H9 (cell line): ENCODE data around the gene ECHS1. TPM values are rescaled to one million over a fixed set of nuclear protein-coding genes. Genes with fewer than 3 reads are reported as not detected.
A peak's percentile ranks its signal among the peaks of the same experiment; 100 is the strongest.

Experiments
- DNase-seq: peaks from one replicate; pipeline ENCODE4 v3.0.0-alpha.2; 2017
- H2AFZ ChIP-seq: one replicate; pipeline ENCODE4 v1.6.1; 2013; ENCODE audit warnings: mild to moderate bottlenecking, low read length, control low read depth, moderate library complexity
- H2AK5ac ChIP-seq: 2 replicates; pipeline ENCODE4 v1.6.1; 2013; ENCODE audit warnings: low read length, control low read depth, mixed read lengths; ENCODE audit not compliant: insufficient read length
- H2BK120ac ChIP-seq: one replicate; pipeline ENCODE4 v1.6.1; 2013; ENCODE audit warnings: low read depth, mild to moderate bottlenecking, low read length, control low read depth, inconsistent platforms; ENCODE audit not compliant: poor library complexity, severe bottlenecking
- H2BK12ac ChIP-seq: 2 replicates; pipeline ENCODE4 v1.6.1; 2013; ENCODE audit warnings: low read length, control low read depth, mixed read lengths, low read depth; ENCODE audit not compliant: insufficient read length
- H2BK15ac ChIP-seq: 2 replicates; pipeline ENCODE4 v1.6.1; 2013; ENCODE audit warnings: low read depth, low read length, control low read depth
- H2BK20ac ChIP-seq: one replicate; pipeline ENCODE4 v1.6.1; 2013; ENCODE audit warnings: low read depth, mild to moderate bottlenecking, low read length, control low read depth, inconsistent platforms; ENCODE audit not compliant: poor library complexity, severe bottlenecking
- H2BK5ac ChIP-seq: 2 replicates; pipeline ENCODE4 v1.6.1; 2013; ENCODE audit warnings: low read length, control low read depth, mixed read lengths; ENCODE audit not compliant: insufficient read length
- H3K14ac ChIP-seq: 2 replicates; pipeline ENCODE4 v1.6.1; 2013; ENCODE audit warnings: low read length, control low read depth; ENCODE audit not compliant: insufficient read depth
- H3K18ac ChIP-seq: 2 replicates; pipeline ENCODE4 v1.6.1; 2013; ENCODE audit warnings: low read depth, mild to moderate bottlenecking, mixed read lengths, low read length, control low read depth; ENCODE audit not compliant: insufficient read length
- H3K23ac ChIP-seq: 2 replicates; pipeline ENCODE4 v1.6.1; 2013; ENCODE audit warnings: low read length, control low read depth, mixed read lengths, low read depth; ENCODE audit not compliant: insufficient read length
- H3K23me2 ChIP-seq: 2 replicates; pipeline ENCODE4 v1.6.1; 2013; ENCODE audit warnings: low read depth, mild to moderate bottlenecking, mixed read lengths, low read length, control low read depth; ENCODE audit not compliant: insufficient read length, poor library complexity, severe bottlenecking
- H3K27ac ChIP-seq: 2 replicates; pipeline ENCODE4 v1.5.1; 2013; ENCODE audit warnings: low read length, control low read depth, mixed read lengths, low read depth; ENCODE audit not compliant: insufficient read length
- H3K27me3 ChIP-seq: 2 replicates; pipeline ENCODE4 v1.6.1; 2013; ENCODE audit warnings: low read length, control low read depth, inconsistent platforms; ENCODE audit not compliant: insufficient read depth
- H3K4ac ChIP-seq: 2 replicates; pipeline ENCODE4 v1.6.1; 2013; ENCODE audit warnings: low read depth, mild to moderate bottlenecking, control low read depth, inconsistent platforms, low read length, moderate library complexity
- H3K4me1 ChIP-seq: 2 replicates; pipeline ENCODE4 v1.6.1; 2013; ENCODE audit warnings: low read length, control low read depth, inconsistent platforms; ENCODE audit not compliant: insufficient read depth
- H3K4me2 ChIP-seq: 2 replicates; pipeline ENCODE4 v1.6.1; 2013; ENCODE audit warnings: low read length, control low read depth, mixed read lengths; ENCODE audit not compliant: insufficient read length, insufficient read depth
- H3K56ac ChIP-seq: 2 replicates; pipeline ENCODE4 v1.6.1; 2013; ENCODE audit warnings: low read depth, mild to moderate bottlenecking, mixed read lengths, low read length, control low read depth; ENCODE audit not compliant: insufficient read length
- H3K79me1 ChIP-seq: 2 replicates; pipeline ENCODE4 v1.6.1; 2013; ENCODE audit warnings: low read depth, mild to moderate bottlenecking, moderate library complexity, low read length, control low read depth, inconsistent platforms; ENCODE audit not compliant: insufficient read depth, poor library complexity, severe bottlenecking
- H3K79me2 ChIP-seq: 2 replicates; pipeline ENCODE4 v1.6.1; 2013; ENCODE audit warnings: low read length, control low read depth, inconsistent platforms; ENCODE audit not compliant: insufficient read depth
- H3K9ac ChIP-seq: 2 replicates; pipeline ENCODE4 v1.6.1; 2013; ENCODE audit warnings: low read length, control low read depth, mixed read lengths; ENCODE audit not compliant: insufficient read length; ENCODE audit errors: extremely low read depth
- H3K9me3 ChIP-seq: one replicate; pipeline ENCODE4 v1.6.1; 2013; ENCODE audit warnings: low read depth, low read length, inconsistent platforms; ENCODE audit not compliant: control insufficient read depth
- H3T11ph ChIP-seq: one replicate; pipeline ENCODE4 v1.6.1; 2013; ENCODE audit warnings: mild to moderate bottlenecking, low read length, control low read depth, inconsistent platforms
- H4K20me1 ChIP-seq: one replicate; pipeline ENCODE4 v1.6.1; 2013; ENCODE audit not compliant: control insufficient read depth, insufficient read length, insufficient read depth
- H4K5ac ChIP-seq: 2 replicates; pipeline ENCODE4 v1.6.1; 2013; ENCODE audit warnings: low read depth, mild to moderate bottlenecking, mixed read lengths, low read length, control low read depth; ENCODE audit not compliant: insufficient read length
- H4K8ac ChIP-seq: replicated peaks from 2 replicates; pipeline ENCODE4 v1.6.1; 2013; ENCODE audit warnings: low read length, control low read depth, mixed read lengths, low read depth; ENCODE audit not compliant: insufficient read length
- H4K91ac ChIP-seq: 2 replicates; pipeline ENCODE4 v1.6.1; 2013; ENCODE audit warnings: low read depth, mild to moderate bottlenecking, moderate library complexity, mixed read lengths, low read length, control low read depth; ENCODE audit not compliant: insufficient read length
- H3K27ac Mint-ChIP-seq, 3 experiments: 2 replicates in 2 of 3; 3 replicates in 1 of 3; pipeline ENCODE4 v1.8.0; 2020 to 2021; ENCODE audit warnings: mixed read lengths in 3 of 3, mild to moderate bottlenecking in 1 of 3, moderate library complexity in 1 of 3
- H3K27me3 Mint-ChIP-seq: 2 replicates; pipeline ENCODE4 v1.8.0; 2021; ENCODE audit warnings: low read depth, mild to moderate bottlenecking, moderate library complexity, mixed read lengths
- H3K36me3 Mint-ChIP-seq, 3 experiments: 2 replicates in 2 of 3; 3 replicates in 1 of 3; pipeline ENCODE4 v1.8.0; 2020 to 2021; ENCODE audit warnings: low read depth in 3 of 3, mixed read lengths in 3 of 3; ENCODE audit not compliant: insufficient read depth in 1 of 3
- H3K4me1 Mint-ChIP-seq, 2 experiments: 2 replicates each; pipeline ENCODE4 v1.8.0; 2020; ENCODE audit warnings: mixed read lengths in 2 of 2
- H3K4me3 Mint-ChIP-seq, 2 experiments: 2 replicates in 1 of 2; 3 replicates in 1 of 2; pipeline ENCODE4 v1.8.0; 2020 to 2021; ENCODE audit warnings: mild to moderate bottlenecking in 2 of 2, mixed read lengths in 2 of 2, moderate library complexity in 1 of 2
- H3K9me3 Mint-ChIP-seq, 2 experiments: 2 replicates in 1 of 2; 3 replicates in 1 of 2; pipeline ENCODE4 v1.8.0; 2020; ENCODE audit warnings: mild to moderate bottlenecking in 2 of 2, mixed read lengths in 2 of 2, moderate library complexity in 1 of 2
- CTCF ChIP-seq: fragments of 200-600 bp; sonication (generic); conservative IDR thresholded peaks from 3 replicates; pipeline ENCODE4 v1.8.0; 2021; ENCODE audit warnings: antibody characterized with exemption, mild to moderate bottlenecking
- WGBS: extraction: QIAGEN DNeasy Blood & Tissue Kit; methylation state at CpG from one replicate; pipeline ENCODE4 v1.1.7; 2013; ENCODE audit warnings: missing lambda C conversion rate, low lambda C conversion rate, mixed read lengths; ENCODE audit not compliant: insufficient read length; ENCODE audit errors: extremely low coverage; 5-methylcytosine and 5-hydroxymethylcytosine counted together
- total RNA-seq: library from RNA; stranded (reverse); gene quantifications from 2 replicates; pipeline ENCODE4 v1.2.1, GENCODE V29; 2021

Gene ECHS1
- total RNA-seq, 1 experiment from 2014 or later: 94.1 TPM

GRCh38 chr10:133342942-133343341 lies 30.2 kb downstream of the ECHS1 start:
- peaks cover 21% of the 10 kb centered on the region for H3K27me3 Mint-ChIP-seq
- Histone ChIP-seq H3K79me1 (no peaks in the 10 kb centered on the region), H3K4ac (no peak overlapping the region), H4K5ac (no peak overlapping the region), H4K20me1 (no peaks in the 10 kb centered on the region), H3K27ac (no peak overlapping the region), H2BK120ac (no peak overlapping the region), H3K23me2 (no peaks in the 10 kb centered on the region), H2BK12ac (no peak overlapping the region), H3T11ph (no peak overlapping the region), H3K9me3 (no peaks in the 10 kb centered on the region), H2BK5ac (no peak overlapping the region), H3K56ac (no peak overlapping the region), H3K79me2 (no peaks in the 10 kb centered on the region), H2AK5ac (no peak overlapping the region), H4K8ac (no peak overlapping the region), H2BK20ac (no peak overlapping the region), H3K14ac (no peak overlapping the region; the same call in 1 of the 2 replicates), H3K4me2 (no peak overlapping the region), H3K18ac (no peak overlapping the region), H3K4me1 (peaks cover 2% of the 10 kb centered on the region; the same call in 1 of the 2 replicates), H3K23ac (no peak overlapping the region), H3K9ac (no peak overlapping the region), H2AFZ (no peak overlapping the region), H4K91ac (no peak overlapping the region), H2BK15ac (no peak overlapping the region), H3K27me3 (peaks cover under 1% of the 10 kb centered on the region; the same call in 1 of the 2 replicates)
- no CpG with 5 or more reads among the region's 8 CpGs for WGBS
- no peaks in the 10 kb centered on the region; a peak in 1 of 7 replicates for H3K36me3 Mint-ChIP-seq
- no peak for TF ChIP-seq CTCF
- H3K4me1 Mint-ChIP-seq: peaks cover 10 to 24% of the 10 kb centered on the region in 2 experiments
- H3K27ac Mint-ChIP-seq: peak overlapping the region in 1 of 3 experiments; percentile 12; a peak in 2 of 7 replicates
- no peak overlapping the region for H3K4me3 Mint-ChIP-seq
- no peaks in the 10 kb centered on the region; a peak in 1 of 5 replicates for H3K9me3 Mint-ChIP-seq
- DNase-seq: no peak
